NCI-H1694 treated with DMSO at 0.1 percent for 48 hours (cell line): Measurements from ENCODE around the gene SIX2.

Experiments used
- DNase-seq: peaks from one replicate; lab custom pipeline; 2025; lab: John Stamatoyannopoulos, UW

Gene SIX2

DNA sequence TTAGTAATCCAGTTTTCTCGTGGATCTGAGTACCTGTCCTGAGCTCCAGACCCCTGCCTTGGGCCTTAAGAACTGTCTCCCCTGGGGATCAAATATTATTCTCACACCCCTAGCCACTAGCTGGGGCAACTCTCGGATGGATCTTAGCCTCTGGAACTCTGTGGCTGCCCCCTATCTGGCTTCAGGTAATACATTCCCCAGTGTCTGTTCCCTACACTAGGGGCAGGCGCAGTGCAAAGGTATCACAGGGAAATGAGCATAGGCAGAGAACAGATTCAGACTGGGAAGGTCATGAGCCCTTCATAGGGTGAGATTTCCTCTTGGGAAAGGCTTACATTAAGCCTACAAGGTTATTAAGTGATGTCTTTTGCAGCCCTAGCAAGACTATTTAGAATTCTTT, 11.2 kb upstream of the SIX2 start:
- no peak for DNase-seq

DNA sequence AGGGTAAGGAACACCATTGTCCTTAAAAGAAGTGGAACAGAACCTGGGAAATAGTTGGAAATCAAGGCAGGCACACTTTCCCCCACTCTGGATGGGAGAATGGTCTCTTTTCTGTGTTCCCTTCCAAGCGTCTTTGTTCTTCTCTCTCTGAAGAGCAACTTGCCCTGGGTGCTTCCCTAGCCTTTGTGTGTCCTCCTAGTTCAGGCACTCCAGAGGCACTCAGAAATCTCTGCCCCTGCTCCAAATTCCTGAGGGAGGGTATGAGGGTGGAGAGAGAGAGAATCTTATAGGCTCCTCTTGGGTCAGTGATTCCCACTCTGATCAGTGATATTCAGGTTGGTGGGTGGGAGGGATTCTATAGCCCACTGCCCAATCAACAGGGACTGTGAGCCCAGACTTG, 8.8 kb upstream of the SIX2 start:
- DNase-seq = no peak

DNA sequence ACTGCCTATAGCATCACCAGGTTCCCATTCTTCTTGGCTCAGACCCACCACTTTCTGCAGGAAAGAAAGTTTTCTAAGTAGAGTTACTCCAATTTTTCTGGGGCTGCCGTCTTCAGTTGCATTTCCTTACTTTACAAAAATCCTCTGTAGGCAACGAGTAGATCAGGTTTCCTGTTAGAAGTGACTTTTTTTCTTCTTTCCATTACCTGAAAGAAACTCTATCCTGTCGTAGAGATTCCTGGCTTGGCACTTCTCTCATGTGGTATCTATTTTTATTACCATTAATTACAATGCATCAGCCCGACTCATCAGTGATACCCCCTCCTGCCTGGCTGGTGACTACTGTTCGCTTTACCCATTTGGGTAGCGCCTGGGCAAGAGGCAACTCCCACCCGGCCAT, 5.6 kb upstream of the SIX2 start:
- DNase-seq = no peak

- DNase-seq = no peak
Measured at GRCh38 chr2:45014016-45014702, 4.9 kb upstream of the SIX2 start.

- DNase-seq = no peak
Measured at GRCh38 chr2:45013229-45014015, 4.2 kb upstream of the SIX2 start.

- DNase-seq = no peak
Measured at GRCh38 chr2:45012733-45013132, 3.5 kb upstream of the SIX2 start.

DNA sequence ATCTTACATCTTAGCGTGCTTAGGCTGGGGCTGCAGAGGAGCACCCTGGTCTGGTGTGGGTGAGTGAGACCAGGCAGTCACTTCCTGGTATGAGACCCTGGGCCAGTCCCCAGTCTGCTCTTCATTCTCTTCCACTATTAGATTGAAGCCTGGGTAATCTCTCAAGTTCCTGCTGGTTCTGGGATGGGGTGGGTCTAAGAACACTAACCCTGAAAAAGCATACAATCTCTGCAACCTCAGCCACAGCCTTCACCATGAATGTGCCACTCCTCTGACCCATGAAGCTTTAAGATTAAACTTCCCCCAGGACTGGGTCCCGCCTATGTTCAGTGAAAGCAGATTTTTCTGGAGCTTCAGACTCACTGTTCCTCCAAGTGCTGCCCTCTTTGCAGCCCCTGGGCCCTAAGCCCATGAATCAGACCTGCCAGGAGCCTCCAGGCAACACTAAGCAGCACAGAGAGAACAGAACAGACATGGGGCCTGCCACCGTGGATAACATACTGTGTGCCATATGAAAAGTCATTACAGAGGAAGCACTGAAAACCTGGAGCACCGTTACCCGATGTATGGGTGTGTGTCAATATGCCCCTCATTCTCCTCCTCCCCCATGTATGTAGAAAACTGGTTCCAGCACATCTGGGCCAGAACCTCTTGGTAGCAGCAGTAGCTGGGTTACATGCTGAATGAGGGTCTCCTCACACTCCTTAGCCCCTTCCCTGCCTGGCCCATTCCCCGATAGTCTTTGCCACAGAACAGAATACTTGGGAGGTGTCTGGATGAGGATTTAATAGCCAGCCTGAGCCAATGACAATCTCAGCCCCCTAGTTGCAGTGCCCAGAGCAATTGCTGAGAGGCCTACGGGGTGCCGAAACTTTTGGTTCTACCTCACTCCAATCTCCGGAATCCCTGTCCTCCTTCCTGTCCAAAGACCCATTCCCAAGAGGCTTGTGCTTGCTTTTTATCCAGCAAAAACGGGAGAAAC, 2.7 kb upstream of the SIX2 start:
- DNase-seq = no peak

GRCh38 chr2:45011121-45011520, 1.9 kb upstream of the SIX2 start:
- no peak for DNase-seq

GRCh38 chr2:45010702-45011012, 1.4 kb upstream of the SIX2 start:
- DNase-seq = no peak

GRCh38 chr2:45009928-45010701, 863 bp upstream of the SIX2 start:
- no peak for DNase-seq

DNA sequence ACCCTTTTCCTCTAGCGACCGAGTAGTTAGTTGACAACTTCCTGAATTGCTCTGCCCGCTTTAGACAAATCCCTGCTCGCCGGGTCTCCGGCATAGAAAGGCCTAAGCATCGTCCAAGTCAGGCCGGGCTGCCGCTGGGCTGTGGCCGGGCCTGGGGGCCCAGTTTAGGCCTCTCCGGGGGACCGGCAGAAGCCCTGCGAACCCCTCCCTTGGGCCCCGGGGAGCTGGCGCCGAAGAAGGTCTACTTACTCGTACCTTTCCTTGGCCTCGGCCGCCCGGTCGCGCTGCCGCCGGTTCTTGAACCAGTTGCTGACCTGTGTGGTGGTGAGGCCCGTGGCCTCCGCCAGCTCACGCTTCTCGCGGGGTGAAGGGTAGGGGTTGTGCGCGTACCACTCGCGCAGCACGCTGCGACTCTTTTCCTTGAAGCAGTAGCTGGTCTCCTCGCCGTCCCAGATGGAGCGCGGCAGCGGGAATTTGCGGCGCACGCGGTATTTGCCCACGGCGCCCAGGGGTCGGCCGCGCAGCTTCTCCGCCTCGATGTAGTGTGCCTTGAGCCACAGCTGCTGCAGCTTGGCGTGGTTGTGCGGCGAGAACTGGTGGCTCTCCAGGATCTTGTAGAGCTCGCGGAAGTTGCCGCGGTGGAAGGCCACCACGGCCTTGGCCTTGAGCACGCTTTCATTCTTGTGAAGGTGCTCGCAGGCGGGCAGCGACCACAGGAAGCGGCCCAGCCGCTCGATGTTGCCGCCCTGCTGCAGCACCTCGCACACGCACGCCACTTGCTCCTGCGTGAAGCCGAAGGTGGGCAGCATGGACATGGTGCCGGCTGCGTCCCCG, 739 bp downstream of the SIX2 start:
- no peak for DNase-seq

GRCh38 chr2:45007961-45008295, 1.3 kb downstream of the SIX2 start:
- DNase-seq = no peak

DNA sequence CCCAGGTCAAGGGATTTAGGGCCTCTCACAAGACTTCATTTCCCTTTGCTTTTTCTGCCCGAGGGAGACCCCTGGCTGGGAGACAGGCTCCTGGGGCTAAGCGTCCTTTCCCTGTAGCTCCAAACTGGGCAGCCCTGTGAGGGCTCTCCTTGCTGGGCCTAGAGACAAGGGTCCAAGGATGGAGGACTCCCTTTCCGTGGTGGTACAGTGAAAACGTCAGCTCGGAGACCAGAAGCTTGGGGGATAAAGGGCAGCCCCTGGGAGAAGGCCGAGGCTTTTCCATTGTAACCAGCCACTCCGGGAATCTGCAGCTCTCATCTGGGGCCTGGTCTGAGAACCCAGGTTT, 2.3 kb downstream of the SIX2 start:
- DNase-seq = no peak

- DNase-seq = no peak
Measured at GRCh38 chr2:45006041-45006941, 3.0 kb downstream of the SIX2 start.

DNA sequence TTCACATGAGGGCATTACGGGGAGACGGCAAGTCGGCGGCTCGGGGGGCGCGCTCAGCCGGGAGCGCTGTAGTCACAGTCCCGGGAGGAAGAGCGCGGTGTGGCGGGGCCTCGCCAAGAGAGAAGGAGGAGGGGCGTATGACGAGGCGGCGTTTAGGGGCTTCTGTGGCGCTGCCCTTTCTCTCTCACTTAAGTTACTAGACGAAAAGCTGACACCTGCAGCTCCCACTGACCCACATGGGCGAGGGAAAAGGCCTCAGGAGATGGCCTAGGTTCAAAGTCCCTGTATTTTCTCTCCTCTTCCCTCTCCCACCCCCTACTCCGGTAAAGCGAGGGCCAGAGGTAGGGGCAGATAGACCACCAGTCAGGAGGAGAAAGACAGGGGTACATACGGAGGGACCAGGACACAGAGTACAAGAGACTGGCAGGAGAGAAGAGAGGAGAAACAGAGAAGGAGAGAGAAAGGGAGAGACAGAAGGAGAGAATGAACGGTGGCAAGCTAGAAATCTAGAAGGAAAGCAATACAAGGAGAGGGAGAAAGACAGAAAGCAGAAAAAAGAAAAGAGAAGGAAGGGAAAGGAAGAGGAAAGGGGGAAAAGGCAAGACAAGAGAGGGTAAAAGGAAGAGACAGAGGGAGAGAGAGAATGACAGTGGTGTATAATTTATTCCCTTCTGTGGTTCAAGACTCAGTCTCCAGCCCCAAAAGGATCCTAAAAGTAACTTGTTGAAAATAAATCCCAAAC, 3.8 kb downstream of the SIX2 start:
- no peak for DNase-seq

DNA sequence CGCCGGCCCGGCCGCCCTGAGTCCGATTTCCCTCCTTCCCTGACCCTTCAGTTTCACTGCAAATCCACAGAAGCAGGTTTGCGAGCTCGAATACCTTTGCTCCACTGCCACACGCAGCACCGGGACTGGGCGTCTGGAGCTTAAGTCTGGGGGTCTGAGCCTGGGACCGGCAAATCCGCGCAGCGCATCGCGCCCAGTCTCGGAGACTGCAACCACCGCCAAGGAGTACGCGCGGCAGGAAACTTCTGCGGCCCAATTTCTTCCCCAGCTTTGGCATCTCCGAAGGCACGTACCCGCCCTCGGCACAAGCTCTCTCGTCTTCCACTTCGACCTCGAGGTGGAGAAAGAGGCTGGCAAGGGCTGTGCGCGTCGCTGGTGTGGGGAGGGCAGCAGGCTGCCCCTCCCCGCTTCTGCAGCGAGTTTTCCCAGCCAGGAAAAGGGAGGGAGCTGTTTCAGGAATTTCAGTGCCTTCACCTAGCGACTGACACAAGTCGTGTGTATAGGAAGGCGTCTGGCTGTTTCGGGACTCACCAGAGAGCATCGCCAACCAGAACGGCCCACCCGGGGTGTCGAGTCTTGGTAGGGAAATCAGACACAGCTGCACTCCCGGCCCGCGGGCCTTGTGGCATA, 4.6 kb downstream of the SIX2 start:
- DNase-seq = no peak

- no peak for DNase-seq
Measured at GRCh38 chr2:45003579-45004551, 5.4 kb downstream of the SIX2 start.

DNA sequence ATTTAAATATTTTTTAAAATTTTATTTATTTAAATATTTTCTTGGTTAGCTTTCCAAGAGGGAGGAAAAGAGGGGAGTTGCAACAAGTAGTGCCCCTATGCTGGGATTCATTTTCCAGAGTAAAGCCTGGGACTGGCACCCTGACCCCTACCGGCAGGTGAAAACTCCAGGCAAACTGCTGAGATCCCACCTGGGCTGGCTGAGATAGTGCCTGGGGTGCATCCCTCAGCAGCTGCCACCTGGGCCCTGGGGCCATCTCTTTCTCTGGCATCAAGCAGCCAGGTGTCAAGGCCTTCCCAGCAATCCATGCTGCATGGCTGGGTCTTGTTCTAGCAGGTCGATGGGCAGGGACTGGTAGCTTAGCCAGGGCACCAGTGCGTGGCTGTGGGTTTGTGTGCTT, 6.6 kb downstream of the SIX2 start:
- DNase-seq = no peak
